Peyer's patch (tissue), 4 donors: Measurements from ENCODE around the gene CACNA1G.

Experiments used
- POLR2A ChIP-seq, 2 donors: fragments of 450-650 bp; IDR thresholded peaks; one replicate each; pipeline ENCODE4 v1.5.1; 2017; ENCODE audit warnings: antibody characterized with exemption in 2 of 2, mild to moderate bottlenecking in 2 of 2, moderate library complexity in 2 of 2
- TF ChIP-seq, protein P1 (sequence below), 6 experiments: fragments of 450-650 bp in 4 of 6; fragments of 200-600 bp in 2 of 6; sonication (generic) in 1 of 6; IDR thresholded peaks; one replicate each; pipeline ENCODE4 v1.5.1; 2017 to 2019; ENCODE audit warnings: antibody characterized with exemption in 6 of 6, mild to moderate bottlenecking in 3 of 6, moderate library complexity in 1 of 6

GRCh38 chr17:50651661-50652060 lies 91.1 kb downstream of the CACNA1G start:
- TF ChIP-seq, protein P1, sequence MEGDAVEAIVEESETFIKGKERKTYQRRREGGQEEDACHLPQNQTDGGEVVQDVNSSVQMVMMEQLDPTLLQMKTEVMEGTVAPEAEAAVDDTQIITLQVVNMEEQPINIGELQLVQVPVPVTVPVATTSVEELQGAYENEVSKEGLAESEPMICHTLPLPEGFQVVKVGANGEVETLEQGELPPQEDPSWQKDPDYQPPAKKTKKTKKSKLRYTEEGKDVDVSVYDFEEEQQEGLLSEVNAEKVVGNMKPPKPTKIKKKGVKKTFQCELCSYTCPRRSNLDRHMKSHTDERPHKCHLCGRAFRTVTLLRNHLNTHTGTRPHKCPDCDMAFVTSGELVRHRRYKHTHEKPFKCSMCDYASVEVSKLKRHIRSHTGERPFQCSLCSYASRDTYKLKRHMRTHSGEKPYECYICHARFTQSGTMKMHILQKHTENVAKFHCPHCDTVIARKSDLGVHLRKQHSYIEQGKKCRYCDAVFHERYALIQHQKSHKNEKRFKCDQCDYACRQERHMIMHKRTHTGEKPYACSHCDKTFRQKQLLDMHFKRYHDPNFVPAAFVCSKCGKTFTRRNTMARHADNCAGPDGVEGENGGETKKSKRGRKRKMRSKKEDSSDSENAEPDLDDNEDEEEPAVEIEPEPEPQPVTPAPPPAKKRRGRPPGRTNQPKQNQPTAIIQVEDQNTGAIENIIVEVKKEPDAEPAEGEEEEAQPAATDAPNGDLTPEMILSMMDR (IDR thresholded peaks at IDR 0.05) = no peak
- no peak for TF ChIP-seq POLR2A (IDR thresholded peaks at IDR 0.05)
